ENCODE results near the gene DSP.

DNA sequence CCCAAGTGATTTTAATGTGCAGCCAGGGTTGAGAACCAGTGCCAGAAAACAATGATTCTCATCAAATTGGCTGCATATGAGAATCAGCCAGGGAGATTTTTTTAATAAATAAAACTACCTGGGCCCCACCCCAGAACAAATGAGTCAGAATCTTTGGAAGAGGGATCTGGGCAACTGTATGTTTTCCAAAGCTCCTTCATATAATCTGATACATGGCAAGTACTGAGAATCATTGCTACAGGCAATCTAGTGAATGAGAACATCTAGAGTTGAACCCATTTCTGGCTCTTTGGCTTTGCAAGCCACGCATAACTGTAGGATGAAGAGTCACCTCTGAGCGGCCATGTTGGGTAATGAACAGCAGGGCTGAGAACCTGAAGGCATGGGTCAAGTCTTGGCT, 26.1 kb upstream of the DSP start:
- TF ChIP-seq POLR2A (IDR thresholded peaks at IDR 0.05): no peak
- TF ChIP-seq, protein P1, sequence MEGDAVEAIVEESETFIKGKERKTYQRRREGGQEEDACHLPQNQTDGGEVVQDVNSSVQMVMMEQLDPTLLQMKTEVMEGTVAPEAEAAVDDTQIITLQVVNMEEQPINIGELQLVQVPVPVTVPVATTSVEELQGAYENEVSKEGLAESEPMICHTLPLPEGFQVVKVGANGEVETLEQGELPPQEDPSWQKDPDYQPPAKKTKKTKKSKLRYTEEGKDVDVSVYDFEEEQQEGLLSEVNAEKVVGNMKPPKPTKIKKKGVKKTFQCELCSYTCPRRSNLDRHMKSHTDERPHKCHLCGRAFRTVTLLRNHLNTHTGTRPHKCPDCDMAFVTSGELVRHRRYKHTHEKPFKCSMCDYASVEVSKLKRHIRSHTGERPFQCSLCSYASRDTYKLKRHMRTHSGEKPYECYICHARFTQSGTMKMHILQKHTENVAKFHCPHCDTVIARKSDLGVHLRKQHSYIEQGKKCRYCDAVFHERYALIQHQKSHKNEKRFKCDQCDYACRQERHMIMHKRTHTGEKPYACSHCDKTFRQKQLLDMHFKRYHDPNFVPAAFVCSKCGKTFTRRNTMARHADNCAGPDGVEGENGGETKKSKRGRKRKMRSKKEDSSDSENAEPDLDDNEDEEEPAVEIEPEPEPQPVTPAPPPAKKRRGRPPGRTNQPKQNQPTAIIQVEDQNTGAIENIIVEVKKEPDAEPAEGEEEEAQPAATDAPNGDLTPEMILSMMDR (IDR thresholded peaks at IDR 0.05): no peak
